A673 (cell line): Measurements from ENCODE around the gene ISCU. TPM values are rescaled to one million over a fixed set of nuclear protein-coding genes. Genes with fewer than 3 reads are reported as not detected.

Experiments used
- BruUV-seq: library from RNA; stranded (reverse); fragments of 400-500 nt; replicated peaks from 2 replicates; lab custom pipeline; 2021; lab: Mats Ljungman, UMichigan
- CTCF ChIA-PET: fragments of 300-600 bp; sonication (Branson Sonifier 250); formaldehyde crosslinking; loops from one replicate; lab custom pipeline; 2022; ENCODE audit warnings: antibody characterized with exemption; lab: Charles Lee
- POLR2A ChIA-PET: fragments of 300-600 bp; sonication (Branson Sonifier 250); formaldehyde crosslinking; loops from one replicate; lab custom pipeline; 2022; ENCODE audit warnings: antibody characterized with exemption; ENCODE audit not compliant: low non-redundant PET; lab: Charles Lee
- DNase-seq: peaks from one replicate; pipeline ENCODE4 v3.0.0-alpha.2; 2015; ENCODE audit warnings: low spot score
- H3K27ac ChIP-seq: fragments of 200-600 bp; sonication (generic); 2 replicates; pipeline ENCODE4 v1.5.1; 2016; ENCODE audit warnings: mixed run types, low read depth, mild to moderate bottlenecking, mixed read lengths, antibody characterized with exemption, low read length; ENCODE audit not compliant: poor library complexity, severe bottlenecking
- H3K27me3 ChIP-seq: fragments of 200-600 bp; sonication (generic); replicated peaks from 2 replicates; pipeline ENCODE4 v1.6.1; 2017; ENCODE audit warnings: mixed run types, low read depth, mild to moderate bottlenecking, mixed read lengths, antibody characterized with exemption, low read length; ENCODE audit not compliant: insufficient read depth, poor library complexity
- H3K36me3 ChIP-seq: fragments of 200-600 bp; sonication (generic); 2 replicates; pipeline ENCODE4 v1.6.1; 2016; ENCODE audit warnings: mixed run types, mild to moderate bottlenecking, mixed read lengths, antibody characterized with exemption, low read length; ENCODE audit not compliant: insufficient read depth, poor library complexity, severe bottlenecking
- H3K4me1 ChIP-seq: fragments of 200-600 bp; sonication (generic); 2 replicates; pipeline ENCODE4 v1.6.1; 2017; ENCODE audit warnings: mixed run types, mild to moderate bottlenecking, mixed read lengths, antibody characterized with exemption, low read length; ENCODE audit not compliant: insufficient read depth, poor library complexity, severe bottlenecking
- H3K4me3 ChIP-seq: fragments of 200-600 bp; sonication (generic); 2 replicates; pipeline ENCODE4 v1.5.1; 2016; ENCODE audit warnings: low read depth, mixed run types, mild to moderate bottlenecking, mixed read lengths, low read length; ENCODE audit not compliant: poor library complexity, severe bottlenecking
- H3K9me3 ChIP-seq: fragments of 200-600 bp; sonication (generic); 2 replicates; pipeline ENCODE4 v1.6.1; 2016; ENCODE audit warnings: mixed run types, low read depth, mild to moderate bottlenecking, mixed read lengths, antibody characterized with exemption, low read length; ENCODE audit not compliant: poor library complexity, severe bottlenecking
- CTCF ChIP-seq: fragments of 300-800, 200-600 bp; sonication (generic); conservative IDR thresholded peaks from 2 replicates; pipeline ENCODE4 v1.5.1; 2017; ENCODE audit warnings: low read depth, mild to moderate bottlenecking, antibody characterized with exemption, low read length, moderate library complexity, mixed read lengths
- EZH2 ChIP-seq: fragments of 200-600 bp; sonication (generic); IDR thresholded peaks from 2 replicates; pipeline ENCODE4 v1.6.1; 2017; ENCODE audit warnings: borderline replicate concordance, low read depth, mild to moderate bottlenecking, mixed read lengths, antibody characterized with exemption, low read length; ENCODE audit not compliant: poor library complexity, severe bottlenecking
- intact Hi-C: fragments of 100-400 bp; cut with micrococcal nuclease; formaldehyde crosslinking; loops from one replicate; pipeline ENCODE4 v1.10.0; 2022; ENCODE audit not compliant: unreplicated experiment
- total RNA-seq: library from RNA; stranded (reverse); gene quantifications from 2 replicates; pipeline ENCODE4 v1.2.3, GENCODE V29; 2021

ISCU gene
- total RNA-seq, 1 experiment from 2014 or later = 73.4 TPM

GRCh38 chr12:108518101-108518715 lies 44.2 kb upstream of the ISCU start:
- DNase-seq = no peak
- Histone ChIP-seq H3K27me3 (no peaks in the 10 kb centered on the region), H3K4me3 (no peak overlapping the region), H3K27ac (no peak overlapping the region), H3K9me3 (no peaks in the 10 kb centered on the region), H3K36me3 (peaks cover 56% of the 10 kb centered on the region), H3K4me1 (peaks cover 4% of the 10 kb centered on the region)
- CTCF ChIA-PET = no interaction called here
- intact Hi-C loops = loop anchor here (5.0 to 10.0 kb wide), 2 partner anchors 99 to 603 kb away; no protein-coding TSS in a partner anchor
- TF ChIP-seq EZH2 (no peak), CTCF (no peak)
- POLR2A ChIA-PET = no interaction called here
- no TSS peak for BruUV-seq

GRCh38 chr12:108518716-108519496 lies 43.5 kb upstream of the ISCU start:
- ChIA-PET POLR2A (no interaction called here), CTCF (no interaction called here)

GRCh38 chr12:108519558-108519957 lies 42.8 kb upstream of the ISCU start:
- intact Hi-C loops = loop anchor here (5.0 to 10.0 kb wide), 2 partner anchors 98 to 605 kb away; no protein-coding TSS in a partner anchor
- CTCF ChIA-PET = interaction anchor here (0.6 kb wide), 2 partner anchors 100 to 110 kb away, joined by 3 to 5 read pairs; no protein-coding TSS in a partner anchor
- Histone ChIP-seq H3K27ac (no peak overlapping the region), H3K36me3 (peaks cover 69% of the 10 kb centered on the region), H3K4me3 (no peak overlapping the region), H3K4me1 (peaks cover 4% of the 10 kb centered on the region), H3K9me3 (no peaks in the 10 kb centered on the region), H3K27me3 (no peaks in the 10 kb centered on the region)
- DNase-seq = no peak
- BruUV-seq = no TSS peak
- TF ChIP-seq CTCF (peak; percentile 35; the same call in 1 of the 2 replicates), EZH2 (no peak)
- POLR2A ChIA-PET = no interaction called here

More at GRCh38 chr12:108518716-108519496, 43.5 kb upstream of the ISCU start:
- Histone ChIP-seq H3K9me3 (no peaks in the 10 kb centered on the region), H3K27ac (no peak overlapping the region), H3K4me1 (peaks cover 4% of the 10 kb centered on the region), H3K36me3 (peaks cover 63% of the 10 kb centered on the region), H3K27me3 (no peaks in the 10 kb centered on the region), H3K4me3 (no peak overlapping the region)
- intact Hi-C loops = loop anchor here (5.0 to 10.0 kb wide), 2 partner anchors 98 to 604 kb away; no protein-coding TSS in a partner anchor
- no peak for DNase-seq
- no TSS peak for BruUV-seq
- no peak for TF ChIP-seq CTCF
- TF ChIP-seq EZH2 = no peak
